ENCODE data around the gene TXN2.
A peak's percentile ranks its signal among the peaks of the same experiment; 100 is the strongest.

Gene TXN2

GRCh38 chr22:36512333-36512732 lies 30.9 kb upstream of the TXN2 start:
- Histone ChIP-seq H3K27me3 (ENCODE audit: insufficient read depth, poor library complexity, severe bottlenecking) (no peaks in the 10 kb centered on the region), H3K4me3 (replicated peaks; ENCODE audit: insufficient read depth, low read length) (no peak overlapping the region), H3K27ac (replicated peaks) (no peak overlapping the region)
- no peak for TF ChIP-seq CTCF (IDR thresholded peaks at IDR 0.05; ENCODE audit: insufficient read depth, low read length)
- no peak for TF ChIP-seq POLR2AphosphoS5 (IDR thresholded peaks at IDR 0.05; ENCODE audit: low read depth)
- TF ChIP-seq, protein P1, sequence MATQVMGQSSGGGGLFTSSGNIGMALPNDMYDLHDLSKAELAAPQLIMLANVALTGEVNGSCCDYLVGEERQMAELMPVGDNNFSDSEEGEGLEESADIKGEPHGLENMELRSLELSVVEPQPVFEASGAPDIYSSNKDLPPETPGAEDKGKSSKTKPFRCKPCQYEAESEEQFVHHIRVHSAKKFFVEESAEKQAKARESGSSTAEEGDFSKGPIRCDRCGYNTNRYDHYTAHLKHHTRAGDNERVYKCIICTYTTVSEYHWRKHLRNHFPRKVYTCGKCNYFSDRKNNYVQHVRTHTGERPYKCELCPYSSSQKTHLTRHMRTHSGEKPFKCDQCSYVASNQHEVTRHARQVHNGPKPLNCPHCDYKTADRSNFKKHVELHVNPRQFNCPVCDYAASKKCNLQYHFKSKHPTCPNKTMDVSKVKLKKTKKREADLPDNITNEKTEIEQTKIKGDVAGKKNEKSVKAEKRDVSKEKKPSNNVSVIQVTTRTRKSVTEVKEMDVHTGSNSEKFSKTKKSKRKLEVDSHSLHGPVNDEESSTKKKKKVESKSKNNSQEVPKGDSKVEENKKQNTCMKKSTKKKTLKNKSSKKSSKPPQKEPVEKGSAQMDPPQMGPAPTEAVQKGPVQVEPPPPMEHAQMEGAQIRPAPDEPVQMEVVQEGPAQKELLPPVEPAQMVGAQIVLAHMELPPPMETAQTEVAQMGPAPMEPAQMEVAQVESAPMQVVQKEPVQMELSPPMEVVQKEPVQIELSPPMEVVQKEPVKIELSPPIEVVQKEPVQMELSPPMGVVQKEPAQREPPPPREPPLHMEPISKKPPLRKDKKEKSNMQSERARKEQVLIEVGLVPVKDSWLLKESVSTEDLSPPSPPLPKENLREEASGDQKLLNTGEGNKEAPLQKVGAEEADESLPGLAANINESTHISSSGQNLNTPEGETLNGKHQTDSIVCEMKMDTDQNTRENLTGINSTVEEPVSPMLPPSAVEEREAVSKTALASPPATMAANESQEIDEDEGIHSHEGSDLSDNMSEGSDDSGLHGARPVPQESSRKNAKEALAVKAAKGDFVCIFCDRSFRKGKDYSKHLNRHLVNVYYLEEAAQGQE (IDR thresholded peaks at IDR 0.05; ENCODE audit: insufficient replicate concordance, low read depth), result no peak
- no peak for TF ChIP-seq GABPA (IDR thresholded peaks at IDR 0.05; ENCODE audit: low read depth)
- TF ChIP-seq SPI1 (IDR thresholded peaks at IDR 0.05; ENCODE audit: borderline replicate concordance, low read depth), result no peak
- DNase-seq (ENCODE audit: low read depth in 1 of 2, low spot score in 1 of 2), result no peak

GRCh38 chr22:36510966-36511881 lies 29.8 kb upstream of the TXN2 start:
- H3K27ac ChIP-seq (replicated peaks), result no peak overlapping the region
- no peak overlapping the region for H3K4me3 ChIP-seq (replicated peaks; ENCODE audit: insufficient read depth, low read length)
- TF ChIP-seq POLR2AphosphoS5 (IDR thresholded peaks at IDR 0.05; ENCODE audit: low read depth) (peak; percentile 62), CTCF (IDR thresholded peaks at IDR 0.05; ENCODE audit: insufficient read depth, low read length) (peak; percentile 61), SPI1 (IDR thresholded peaks at IDR 0.05; ENCODE audit: borderline replicate concordance, low read depth) (no peak), GABPA (IDR thresholded peaks at IDR 0.05; ENCODE audit: low read depth) (no peak)
- TF ChIP-seq, protein P1 (IDR thresholded peaks at IDR 0.05; ENCODE audit: insufficient replicate concordance, low read depth), result no peak
- H3K27me3 ChIP-seq (ENCODE audit: insufficient read depth, poor library complexity, severe bottlenecking), result no peaks in the 10 kb centered on the region
- DNase-seq (ENCODE audit: low read depth in 1 of 2, low spot score in 1 of 2), result peak in 1 of 2 experiments; percentile 49

DNA sequence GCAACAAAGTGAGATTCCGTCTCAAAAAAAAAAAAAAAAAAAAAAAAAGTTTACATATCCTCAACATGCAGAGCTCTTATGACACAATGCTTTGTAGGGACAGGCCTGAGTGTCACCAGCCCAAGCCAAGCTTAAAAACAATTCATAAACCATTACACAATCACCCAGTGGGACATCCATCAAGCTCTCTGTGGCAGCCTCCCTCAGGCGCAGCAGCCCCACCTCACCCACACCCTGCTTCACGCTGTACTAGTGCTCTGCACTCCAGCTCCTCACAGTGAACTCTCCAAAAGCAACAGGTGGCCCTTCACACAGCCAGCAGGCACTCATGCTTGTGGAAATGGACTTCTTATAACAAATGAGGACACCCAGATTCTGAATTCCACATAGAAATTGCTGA lies 28.9 kb upstream of the TXN2 start:
- no peak overlapping the region for H3K27ac ChIP-seq (replicated peaks)
- no peak overlapping the region for H3K4me3 ChIP-seq (replicated peaks; ENCODE audit: insufficient read depth, low read length)
- TF ChIP-seq CTCF (IDR thresholded peaks at IDR 0.05; ENCODE audit: insufficient read depth, low read length) (no peak), SPI1 (IDR thresholded peaks at IDR 0.05; ENCODE audit: borderline replicate concordance, low read depth) (no peak), GABPA (IDR thresholded peaks at IDR 0.05; ENCODE audit: low read depth) (no peak), POLR2AphosphoS5 (IDR thresholded peaks at IDR 0.05; ENCODE audit: low read depth) (no peak)
- TF ChIP-seq, protein P1 (IDR thresholded peaks at IDR 0.05; ENCODE audit: insufficient replicate concordance, low read depth), result no peak
- H3K27me3 ChIP-seq (ENCODE audit: insufficient read depth, poor library complexity, severe bottlenecking), result no peaks in the 10 kb centered on the region
- no peak for DNase-seq (ENCODE audit: low read depth in 1 of 2, low spot score in 1 of 2)

Data from HL-60 (cell line).